Measurements from ENCODE around the gene ZBTB32. TPM values are rescaled to one million over a fixed set of nuclear protein-coding genes. Genes with fewer than 3 reads are reported as not detected.
"Not testable (repeated sequence)": the region's sequence is repeated elsewhere in the genome, so short reads cannot be mapped to it uniquely, and the experiment has no call there.

ZBTB32 gene
- total RNA-seq, 3 donors from 2014 or later: 0.33 TPM; not detected in 2

- no peaks in the 10 kb centered on the region for H3K9me3 ChIP-seq
Measured at GRCh38 chr19:35722461-35722860, 18.1 kb downstream of the ZBTB32 start.

GRCh38 chr19:35722897-35723296 lies 18.5 kb downstream of the ZBTB32 start:
- Histone ChIP-seq H3K4me1 (peaks cover 9 to 11% of the 10 kb centered on the region in 2 donors), H3K36me3 (peaks cover 19% of the 10 kb centered on the region), H3K9me3 (no peaks in the 10 kb centered on the region), H3K27me3 (no peaks in the 10 kb centered on the region), H3K4me3 (no peak overlapping the region), H3K27ac (no peak overlapping the region)
- intact Hi-C loops (cut with DNase I; ENCODE audit: low total_unique reads): no loop called here
- no peak for DNase-seq (ENCODE audit: low spot score in 2 of 2)
- no peak for TF ChIP-seq POLR2A (IDR thresholded peaks at IDR 0.05)
- TF ChIP-seq, protein P1, sequence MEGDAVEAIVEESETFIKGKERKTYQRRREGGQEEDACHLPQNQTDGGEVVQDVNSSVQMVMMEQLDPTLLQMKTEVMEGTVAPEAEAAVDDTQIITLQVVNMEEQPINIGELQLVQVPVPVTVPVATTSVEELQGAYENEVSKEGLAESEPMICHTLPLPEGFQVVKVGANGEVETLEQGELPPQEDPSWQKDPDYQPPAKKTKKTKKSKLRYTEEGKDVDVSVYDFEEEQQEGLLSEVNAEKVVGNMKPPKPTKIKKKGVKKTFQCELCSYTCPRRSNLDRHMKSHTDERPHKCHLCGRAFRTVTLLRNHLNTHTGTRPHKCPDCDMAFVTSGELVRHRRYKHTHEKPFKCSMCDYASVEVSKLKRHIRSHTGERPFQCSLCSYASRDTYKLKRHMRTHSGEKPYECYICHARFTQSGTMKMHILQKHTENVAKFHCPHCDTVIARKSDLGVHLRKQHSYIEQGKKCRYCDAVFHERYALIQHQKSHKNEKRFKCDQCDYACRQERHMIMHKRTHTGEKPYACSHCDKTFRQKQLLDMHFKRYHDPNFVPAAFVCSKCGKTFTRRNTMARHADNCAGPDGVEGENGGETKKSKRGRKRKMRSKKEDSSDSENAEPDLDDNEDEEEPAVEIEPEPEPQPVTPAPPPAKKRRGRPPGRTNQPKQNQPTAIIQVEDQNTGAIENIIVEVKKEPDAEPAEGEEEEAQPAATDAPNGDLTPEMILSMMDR (IDR thresholded peaks at IDR 0.05): no peak
- TF ChIP-seq POLR2AphosphoS5 (IDR thresholded peaks at IDR 0.05): no peak

More at GRCh38 chr19:35722461-35722860, 18.1 kb downstream of the ZBTB32 start:
- Histone ChIP-seq H3K36me3 (peaks cover 14% of the 10 kb centered on the region), H3K4me3 (no peak overlapping the region), H3K4me1 (peaks cover 9 to 11% of the 10 kb centered on the region in 2 donors), H3K27me3 (no peaks in the 10 kb centered on the region), H3K27ac (no peak overlapping the region)
- TF ChIP-seq POLR2AphosphoS5 (IDR thresholded peaks at IDR 0.05): no peak
- TF ChIP-seq, protein P1 (IDR thresholded peaks at IDR 0.05): no peak
- intact Hi-C loops (cut with DNase I; ENCODE audit: low total_unique reads): no loop called here
- no peak for DNase-seq (ENCODE audit: low spot score in 2 of 2)

DNA sequence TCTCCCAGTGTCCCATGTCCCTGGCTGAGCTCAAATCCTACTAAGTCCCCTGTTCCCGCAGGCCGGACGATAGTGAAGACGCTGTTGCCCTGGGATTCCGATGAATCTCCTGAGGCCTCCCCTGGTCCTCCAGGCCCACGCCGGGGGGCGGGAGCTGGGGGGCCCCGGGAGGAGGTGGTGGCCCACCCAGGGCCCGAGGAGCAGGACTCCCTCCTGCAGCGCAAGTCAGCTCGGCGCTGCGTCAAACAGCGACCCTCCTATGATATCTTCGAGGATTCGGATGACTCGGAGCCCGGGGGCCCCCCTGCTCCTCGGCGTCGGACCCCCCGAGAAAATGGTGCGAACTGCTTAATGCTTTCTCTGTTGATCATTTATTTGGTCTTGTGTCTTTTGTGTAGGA lies 19.3 kb downstream of the ZBTB32 start:
- H3K27ac ChIP-seq: no peak overlapping the region
- TF ChIP-seq POLR2A (IDR thresholded peaks at IDR 0.05) (no peak), POLR2AphosphoS5 (IDR thresholded peaks at IDR 0.05) (no peak)
- TF ChIP-seq, protein P1 (IDR thresholded peaks at IDR 0.05): no peak
- intact Hi-C loops (cut with DNase I; ENCODE audit: low total_unique reads): no loop called here
- H3K4me3 ChIP-seq: no peak overlapping the region
- H3K4me1 ChIP-seq: peaks cover 8 to 10% of the 10 kb centered on the region in 2 donors
- no peaks in the 10 kb centered on the region for H3K9me3 ChIP-seq
- no peaks in the 10 kb centered on the region for H3K27me3 ChIP-seq
- H3K36me3 ChIP-seq: peaks cover 22% of the 10 kb centered on the region
- DNase-seq (ENCODE audit: low spot score in 2 of 2): no peak

DNA sequence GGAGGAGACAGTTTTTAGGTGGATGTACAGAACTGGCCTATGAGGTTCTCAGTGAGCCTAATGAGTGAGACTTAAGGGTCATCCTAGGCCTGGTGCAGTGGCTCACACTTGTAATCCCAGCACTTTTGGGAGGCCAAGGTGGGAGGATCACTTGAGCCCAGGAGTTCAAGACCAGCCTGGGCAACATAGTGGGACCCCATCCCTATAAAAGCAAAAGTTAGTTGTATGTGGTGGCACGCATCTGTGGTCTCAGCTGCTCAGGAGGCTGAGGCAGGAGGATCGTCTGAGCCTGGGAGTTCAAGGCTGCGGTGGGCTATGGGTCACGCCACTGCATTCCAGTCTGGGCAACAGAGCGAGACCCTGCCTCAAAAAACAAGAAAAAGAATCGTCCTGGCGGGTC lies 19.8 kb downstream of the ZBTB32 start:
- H3K27ac ChIP-seq; H3K9me3 ChIP-seq; H3K27me3 ChIP-seq; H3K4me1 ChIP-seq; intact Hi-C loops (cut with DNase I; ENCODE audit: low total_unique reads); DNase-seq (ENCODE audit: low spot score in 2 of 2); H3K4me3 ChIP-seq: not testable (repeated sequence)
- H3K36me3 ChIP-seq: peaks cover 22% of the 10 kb centered on the region

GRCh38 chr19:35724560-35724959 lies 20.2 kb downstream of the ZBTB32 start:
- Histone ChIP-seq H3K4me3 (no peak overlapping the region), H3K36me3 (peaks cover 22% of the 10 kb centered on the region), H3K4me1 (peaks cover 1% of the 10 kb centered on the region in 2 donors), H3K9me3 (no peaks in the 10 kb centered on the region), H3K27me3 (no peaks in the 10 kb centered on the region), H3K27ac (no peak overlapping the region)
- DNase-seq (ENCODE audit: low spot score in 2 of 2): no peak
- intact Hi-C loops (cut with DNase I; ENCODE audit: low total_unique reads): no loop called here
- TF ChIP-seq POLR2AphosphoS5 (IDR thresholded peaks at IDR 0.05) (no peak), POLR2A (IDR thresholded peaks at IDR 0.05) (no peak)
- TF ChIP-seq, protein P1 (IDR thresholded peaks at IDR 0.05): no peak

All from breast epithelium (tissue), 4 donors.